Measurements from ENCODE around the gene GFOD1.
A peak's percentile ranks its signal among the peaks of the same experiment; 100 is the strongest.
"Not testable (repeated sequence)": the region's sequence is repeated elsewhere in the genome, so short reads cannot be mapped to it uniquely, and the experiment has no call there.

GFOD1 gene

DNA sequence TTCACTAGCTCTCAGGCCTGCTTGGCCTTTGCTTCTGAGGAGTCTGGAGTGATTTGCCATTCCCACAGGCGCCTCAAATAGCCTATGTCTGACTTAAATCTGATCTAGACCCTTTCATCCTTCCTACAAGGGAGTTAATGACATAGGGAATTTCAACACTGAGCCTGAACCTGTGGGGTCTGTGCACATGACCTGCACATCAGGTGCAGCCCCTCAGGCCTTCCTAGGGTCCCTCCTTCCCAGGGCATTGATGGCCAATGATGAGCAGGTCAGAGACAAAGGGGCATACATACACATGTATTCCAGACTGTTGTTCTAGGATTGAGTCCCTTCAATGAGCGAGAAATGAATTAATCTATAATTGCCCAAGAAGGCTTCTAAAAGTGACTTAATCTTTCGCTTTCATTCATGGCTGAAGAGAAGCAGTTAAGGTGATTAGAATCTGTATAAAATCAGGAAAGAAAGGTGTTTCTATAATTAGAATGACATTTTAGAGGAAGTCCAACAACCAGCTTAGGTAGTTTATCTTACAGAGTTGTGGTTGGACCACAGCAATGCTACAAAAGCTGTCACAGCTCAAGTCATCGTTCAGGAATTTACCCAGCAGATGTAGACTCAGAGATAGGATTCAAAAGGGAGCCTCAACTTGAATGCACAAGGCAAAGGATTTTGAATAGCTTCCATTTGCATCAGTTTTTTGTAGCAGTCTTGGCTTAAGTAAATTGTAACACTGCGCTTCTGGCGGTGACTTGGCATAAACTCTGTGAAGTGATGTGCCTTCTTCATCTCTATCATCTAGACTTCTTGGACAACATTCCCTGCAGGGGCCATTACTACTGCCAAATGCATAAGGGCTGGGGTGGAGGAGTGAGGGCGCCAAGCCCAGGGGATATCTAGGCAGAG is 132.1 kb downstream of the GFOD1 start:
- peak; percentile 94 for DNase-seq (ENCODE audit: low read depth in 2 of 2)

DNA sequence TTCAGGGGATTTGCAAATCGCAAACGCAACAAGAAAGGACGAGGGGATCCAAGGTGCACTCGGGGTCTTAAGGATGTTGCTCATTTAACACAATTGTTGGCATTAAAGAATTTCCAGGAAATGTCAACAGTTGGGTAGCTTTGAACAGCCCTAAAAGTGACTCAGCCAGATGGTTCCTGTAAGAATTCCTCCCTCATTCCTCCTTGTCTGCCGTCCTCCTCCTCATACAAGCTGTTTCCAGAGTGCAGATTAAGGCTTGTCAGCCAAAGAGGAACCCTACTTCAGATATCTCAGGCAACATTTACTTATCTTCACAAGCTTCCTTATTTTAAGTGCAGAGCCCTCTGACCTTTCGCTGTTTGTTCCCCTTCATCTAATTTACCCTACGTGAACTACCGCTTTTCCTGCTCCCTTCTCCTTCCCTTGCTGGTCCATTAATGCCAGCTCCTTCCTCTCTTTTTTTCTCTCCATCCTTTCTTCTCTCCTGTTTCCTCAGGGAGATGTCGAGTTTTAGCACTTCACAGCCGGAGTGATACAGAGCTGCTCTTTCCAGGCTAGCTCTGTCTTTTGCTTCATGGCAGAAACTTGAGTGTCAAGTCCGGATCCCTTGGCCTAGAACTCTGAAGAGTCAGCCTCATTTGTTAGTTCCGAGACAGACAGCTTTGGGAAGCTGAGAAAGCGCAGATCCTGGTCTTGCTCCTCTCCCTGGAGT is 132.9 kb downstream of the GFOD1 start:
- peak; percentile 55 to 63 for DNase-seq (ENCODE audit: low read depth in 2 of 2)

DNA sequence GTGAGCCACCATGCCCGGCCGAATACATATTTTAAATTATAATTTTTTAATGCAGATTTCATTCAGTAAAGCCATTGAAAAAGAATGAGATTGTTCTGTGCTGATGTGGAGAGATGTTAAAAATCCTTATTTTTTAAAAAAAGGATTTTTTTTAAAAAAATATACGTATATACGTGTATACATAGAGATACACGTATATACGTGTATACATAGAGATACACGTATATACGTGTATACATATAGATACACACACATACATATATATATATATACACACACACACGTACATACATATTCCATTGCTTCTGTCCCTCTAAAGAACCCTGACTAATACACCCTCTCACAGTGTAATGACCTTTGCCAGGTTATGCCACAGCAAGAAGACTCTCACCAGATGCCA is 135.2 kb downstream of the GFOD1 start:
- DNase-seq (ENCODE audit: low read depth in 2 of 2): no peak

DNA sequence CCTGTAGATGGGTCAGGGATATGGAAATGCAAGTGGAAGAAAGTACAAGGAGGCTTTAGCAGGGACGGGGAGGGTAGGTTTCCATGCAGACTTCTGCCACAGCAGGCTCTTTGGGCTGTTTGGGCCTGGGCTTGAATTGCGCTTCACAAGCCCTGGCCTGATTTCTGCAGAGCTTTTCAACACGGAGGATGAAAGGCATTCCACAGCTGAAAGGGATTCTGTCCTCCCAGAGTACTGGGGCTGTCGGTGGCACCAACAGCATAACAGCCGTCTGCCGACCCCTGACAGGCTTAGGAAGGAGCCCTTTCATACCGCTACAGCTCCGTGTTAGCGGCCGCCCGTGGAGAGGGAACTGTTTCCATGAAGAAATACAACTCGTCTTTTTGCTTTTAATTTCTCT is 136.1 kb downstream of the GFOD1 start:
- DNase-seq (ENCODE audit: low read depth in 2 of 2): no peak

DNA sequence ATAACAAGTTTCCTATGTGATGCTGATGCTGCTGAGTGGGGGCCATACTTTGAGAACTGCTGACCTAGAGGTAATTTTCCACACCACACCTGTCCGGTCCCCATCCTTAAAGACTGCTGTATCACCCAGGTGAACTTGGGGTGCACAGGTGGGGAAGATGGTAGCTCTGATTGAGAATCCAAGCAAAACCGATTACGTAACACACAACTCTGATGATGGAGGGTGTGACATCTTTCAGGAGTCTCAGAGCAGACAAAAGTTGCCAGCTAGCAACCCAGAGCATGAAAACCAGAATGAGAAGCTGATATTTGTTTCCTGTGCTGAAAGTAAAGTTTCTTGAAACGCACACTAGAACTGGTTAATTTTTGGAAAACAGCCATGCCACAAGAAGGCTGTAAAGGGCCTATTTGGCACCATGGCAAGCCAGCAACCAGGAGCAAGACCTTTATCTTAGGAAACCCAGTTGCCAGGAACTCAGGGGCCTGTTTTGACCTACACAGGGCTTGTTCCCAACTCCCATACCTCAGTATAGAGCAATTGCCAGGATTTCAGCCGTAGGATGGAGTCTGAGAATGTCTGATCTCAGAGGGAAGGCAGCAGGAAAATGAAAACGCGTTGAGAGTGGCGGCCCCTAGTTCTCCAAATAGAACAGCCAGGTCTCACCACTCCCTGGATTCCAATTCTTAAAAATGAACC is 137.4 kb downstream of the GFOD1 start:
- DNase-seq (ENCODE audit: low read depth in 2 of 2): no peak

DNA sequence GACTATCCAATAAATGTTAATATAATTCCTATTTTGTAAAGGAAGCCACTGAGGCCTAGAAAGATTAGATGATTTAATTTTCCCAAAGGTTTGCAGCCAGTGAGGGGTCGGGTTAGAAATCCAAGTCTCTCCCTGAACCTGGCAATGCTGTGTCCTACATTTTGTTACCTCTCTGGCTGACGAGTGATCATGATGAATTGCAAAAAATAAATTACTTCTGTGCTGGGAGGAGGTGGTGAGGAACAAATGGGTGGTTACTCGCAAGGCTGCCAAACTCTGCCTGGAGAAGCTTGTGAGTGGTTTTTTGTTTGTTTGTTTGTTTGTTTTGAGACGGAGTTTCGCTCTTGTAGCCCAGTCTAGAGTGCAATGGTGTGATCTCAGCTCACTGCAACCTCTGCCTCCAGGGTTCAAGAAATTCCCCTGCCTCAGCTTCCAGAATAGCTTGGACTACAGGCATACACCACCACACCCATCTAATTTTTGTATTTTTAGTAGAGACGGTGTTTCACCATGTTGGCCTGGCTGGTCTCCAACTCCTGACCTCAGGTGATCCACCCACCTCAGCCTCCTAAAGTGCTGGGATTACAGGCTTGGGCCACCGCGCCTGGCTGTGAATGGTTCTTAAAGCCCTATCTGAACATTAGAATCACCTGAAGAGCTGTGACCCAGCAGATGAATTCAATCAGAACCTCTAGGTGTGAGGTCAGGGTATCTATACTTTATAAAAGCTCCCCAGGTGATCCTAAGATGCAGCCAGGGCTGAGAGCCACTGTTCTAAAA is 138.9 kb downstream of the GFOD1 start:
- no peak for DNase-seq (ENCODE audit: low read depth in 2 of 2)

DNA sequence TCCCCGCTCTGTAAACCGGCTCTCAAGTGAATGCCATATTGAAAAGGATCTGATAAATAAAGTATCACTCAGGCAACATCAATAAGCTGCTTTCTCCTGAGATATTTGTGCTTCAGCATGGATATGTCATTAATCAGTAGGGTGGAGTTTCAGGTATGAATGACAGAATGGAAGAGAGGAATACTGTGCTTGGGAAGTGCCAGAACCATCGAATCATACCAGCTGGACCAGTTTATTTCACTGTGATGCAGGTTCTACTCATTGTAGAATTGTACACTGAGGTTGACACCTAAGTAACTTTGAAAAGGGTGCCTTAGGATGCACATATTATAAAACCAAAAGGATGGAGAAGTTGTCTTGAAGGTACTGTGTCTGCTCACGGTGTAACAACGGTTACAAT is 141.2 kb downstream of the GFOD1 start:
- DNase-seq (ENCODE audit: low read depth in 2 of 2): no peak

DNA sequence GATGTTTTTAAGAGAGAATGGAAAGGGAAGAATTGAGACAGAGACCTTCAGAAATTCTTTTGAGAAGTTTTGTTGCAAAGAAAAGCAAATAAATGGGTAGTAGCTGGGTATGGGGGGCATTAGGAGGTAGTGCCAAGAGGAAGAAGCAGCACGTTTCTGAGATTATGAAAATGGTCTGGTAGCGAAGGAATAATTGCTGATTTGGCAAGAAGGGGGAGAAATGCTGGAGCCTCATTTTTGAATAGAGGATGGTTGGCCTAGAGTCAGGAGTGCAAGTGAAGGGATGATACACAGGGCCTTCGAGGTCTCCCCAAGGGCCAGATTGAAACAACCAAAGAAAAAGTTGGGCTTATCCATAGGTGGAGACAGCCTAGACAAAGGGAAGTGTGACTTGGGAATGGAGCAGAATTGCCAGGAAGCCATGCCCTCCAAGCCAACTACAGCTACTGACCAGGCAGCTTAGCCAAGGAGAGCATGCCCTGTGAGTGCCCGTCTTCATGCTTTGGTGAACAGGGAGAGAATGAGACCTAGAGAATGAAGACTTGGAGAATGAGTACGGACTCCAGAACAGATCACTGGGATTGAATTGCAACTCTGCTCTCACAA is 144.9 kb downstream of the GFOD1 start:
- DNase-seq (ENCODE audit: low read depth in 2 of 2): no peak

DNA sequence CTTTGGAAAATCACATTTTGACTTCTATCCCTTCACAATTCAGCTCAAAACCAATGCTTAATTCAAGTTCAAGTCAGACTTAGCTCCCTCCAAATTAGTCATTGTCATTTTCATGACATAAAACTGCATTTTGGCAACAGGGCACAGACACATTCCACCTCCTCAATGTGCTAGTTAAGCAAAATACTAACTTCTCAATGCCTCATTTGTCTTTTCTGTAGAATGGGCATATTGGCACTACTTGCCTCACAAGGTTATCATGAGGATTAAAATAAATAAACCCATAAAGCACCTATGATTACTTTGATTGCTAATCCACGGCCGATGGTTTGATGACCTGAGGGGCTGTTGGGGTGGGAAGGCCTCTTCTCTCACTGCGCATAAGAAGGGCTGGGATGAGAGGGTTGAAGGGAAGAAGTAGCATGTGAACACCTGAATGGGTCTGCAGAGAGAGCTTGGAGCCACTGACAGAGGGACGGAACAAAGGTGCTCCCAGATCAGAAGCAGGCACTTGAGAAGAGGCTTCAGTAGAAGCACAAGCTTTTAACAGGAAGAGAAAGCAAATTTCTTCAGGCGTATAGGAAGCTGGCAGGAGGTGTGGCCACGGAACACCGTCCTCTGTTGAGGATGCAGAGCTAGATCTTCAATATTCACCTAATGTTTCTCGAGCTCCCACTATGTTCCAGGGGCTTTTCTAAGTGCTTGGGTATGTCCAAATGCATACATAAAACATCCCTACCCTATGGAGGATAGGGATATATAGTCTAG is 147.4 kb downstream of the GFOD1 start:
- DNase-seq (ENCODE audit: low read depth in 2 of 2): no peak

DNA sequence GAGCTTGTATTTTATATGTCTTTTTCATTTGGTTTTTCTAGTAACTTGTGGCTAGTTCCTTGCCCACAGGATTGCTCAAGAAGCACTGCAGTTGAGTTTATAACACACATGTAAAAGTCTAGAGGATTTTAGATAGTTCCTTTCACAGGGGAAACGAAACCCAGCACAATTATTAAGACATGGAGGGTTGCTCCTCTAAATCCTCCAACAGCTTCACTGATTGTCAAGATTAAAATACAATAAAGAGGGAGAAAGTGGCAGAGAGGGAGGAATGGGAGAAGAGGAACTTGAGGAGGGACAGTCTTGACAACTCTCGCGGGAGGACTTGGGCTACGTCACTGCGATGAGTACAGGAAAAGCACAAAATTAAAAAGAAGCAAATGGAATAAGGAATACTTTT is 149.4 kb downstream of the GFOD1 start:
- no peak for DNase-seq (ENCODE audit: low read depth in 2 of 2)

DNA sequence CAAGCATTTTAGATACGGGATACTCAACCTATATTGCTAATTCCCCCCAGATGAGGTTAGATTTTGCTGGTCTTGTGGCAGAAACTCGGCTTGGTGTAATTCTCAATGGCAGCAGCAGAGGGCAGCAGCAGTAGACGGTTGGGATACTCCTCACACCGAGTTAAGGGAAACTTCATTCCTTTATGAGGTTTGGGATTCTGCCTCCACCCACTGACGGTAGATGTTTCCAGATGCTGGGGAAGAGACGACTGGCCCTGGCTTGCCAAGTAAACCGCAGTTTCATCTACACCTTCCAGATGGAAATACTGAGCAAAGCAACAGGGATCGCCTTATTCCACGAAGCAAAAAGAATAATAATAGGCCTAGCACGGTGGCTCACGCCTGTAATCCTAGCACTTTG is 150.8 kb downstream of the GFOD1 start:
- peak; percentile 95 for DNase-seq (ENCODE audit: low read depth in 2 of 2)

DNA sequence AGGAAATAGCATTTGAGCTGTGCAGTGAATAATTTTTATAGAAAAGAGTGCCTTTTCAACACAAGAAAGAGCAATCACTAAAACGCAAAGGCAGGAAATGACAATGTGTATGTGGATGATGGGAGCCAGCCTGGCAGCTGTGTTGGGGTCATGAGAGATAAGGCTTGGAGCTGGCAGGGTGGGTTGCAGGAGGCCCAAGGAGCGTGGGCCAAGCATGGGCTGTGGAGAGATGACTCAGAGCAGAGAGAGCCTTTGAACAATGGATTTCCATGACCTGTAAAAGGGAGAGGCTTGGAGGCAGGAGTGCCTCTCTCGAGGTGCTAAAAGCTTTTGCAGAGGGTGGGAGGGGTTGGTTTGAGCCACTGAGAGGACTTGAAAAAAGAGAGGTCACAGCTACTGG is 152.4 kb downstream of the GFOD1 start:
- DNase-seq (ENCODE audit: low read depth in 2 of 2): no peak

DNA sequence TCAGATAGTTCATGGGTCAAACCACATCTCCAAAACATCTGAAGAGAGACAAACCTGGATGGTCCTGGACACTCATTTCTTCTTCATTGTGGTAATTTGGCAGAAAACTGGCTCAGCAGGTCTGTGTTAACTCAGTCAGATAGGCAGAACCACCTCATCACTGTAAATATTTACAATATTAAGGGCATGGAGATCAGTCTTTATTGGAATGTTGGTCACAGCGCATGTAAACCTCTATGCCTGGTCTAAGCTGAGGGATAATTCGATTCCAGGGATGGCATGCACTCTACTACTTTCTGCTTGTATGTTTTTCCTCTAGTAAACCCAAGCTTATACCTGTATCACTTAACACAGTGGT is 155.1 kb downstream of the GFOD1 start:
- DNase-seq (ENCODE audit: low read depth in 2 of 2): no peak

DNA sequence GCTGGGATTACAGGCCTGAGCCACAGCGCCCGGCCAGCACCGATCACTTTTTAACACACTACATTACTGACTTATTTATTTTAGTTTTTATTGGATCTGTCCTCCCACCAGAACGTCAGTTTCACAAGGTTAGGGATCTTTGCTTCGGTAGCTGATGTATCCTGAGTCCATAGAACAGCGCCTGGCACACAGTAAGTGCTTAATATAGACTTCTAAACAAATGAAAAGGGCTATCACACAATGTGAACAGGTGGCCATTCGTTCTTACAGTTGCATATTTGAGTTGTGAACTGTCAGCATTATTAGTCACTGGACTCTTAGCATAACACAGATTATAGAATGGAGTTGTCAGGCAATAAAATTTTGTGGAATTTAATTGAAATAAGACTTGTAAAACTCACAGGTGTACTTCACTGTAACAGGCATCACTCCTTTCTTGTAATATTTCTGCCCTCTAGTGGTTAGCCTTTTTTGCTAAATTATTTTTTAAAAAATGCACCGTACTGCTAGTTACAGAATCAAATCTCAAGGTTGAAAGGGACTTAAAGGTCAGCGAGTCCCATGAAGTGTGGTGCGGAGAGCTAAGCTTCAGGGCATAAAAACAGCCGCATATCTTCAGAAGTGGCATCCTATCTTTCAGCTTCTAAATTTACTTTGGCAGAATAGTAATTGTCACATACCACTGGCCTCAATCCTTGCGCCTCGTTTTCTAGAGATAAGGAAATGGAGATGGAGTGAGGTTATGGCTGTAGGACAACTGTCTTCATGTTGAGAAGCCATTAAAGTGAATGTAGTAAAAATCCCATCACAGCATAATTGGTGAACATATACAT is 155.7 kb downstream of the GFOD1 start:
- no peak for DNase-seq (ENCODE audit: low read depth in 2 of 2)

DNA sequence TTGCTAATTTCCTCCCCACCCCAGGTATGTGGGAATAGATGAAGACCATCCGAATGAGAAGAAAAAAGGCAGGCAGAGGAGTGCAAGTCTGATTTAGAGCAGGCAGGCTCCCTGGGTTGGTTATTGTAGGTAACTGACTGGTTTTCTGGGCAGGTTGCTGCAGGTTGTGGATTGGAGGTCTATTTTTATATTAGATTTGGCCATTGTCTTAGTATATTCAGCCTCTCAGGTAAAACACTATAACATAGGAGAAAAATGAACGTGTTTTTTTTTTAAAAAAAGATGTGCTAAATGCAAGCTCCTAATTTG is 158.6 kb downstream of the GFOD1 start:
- DNase-seq (ENCODE audit: low read depth in 2 of 2): no peak

DNA sequence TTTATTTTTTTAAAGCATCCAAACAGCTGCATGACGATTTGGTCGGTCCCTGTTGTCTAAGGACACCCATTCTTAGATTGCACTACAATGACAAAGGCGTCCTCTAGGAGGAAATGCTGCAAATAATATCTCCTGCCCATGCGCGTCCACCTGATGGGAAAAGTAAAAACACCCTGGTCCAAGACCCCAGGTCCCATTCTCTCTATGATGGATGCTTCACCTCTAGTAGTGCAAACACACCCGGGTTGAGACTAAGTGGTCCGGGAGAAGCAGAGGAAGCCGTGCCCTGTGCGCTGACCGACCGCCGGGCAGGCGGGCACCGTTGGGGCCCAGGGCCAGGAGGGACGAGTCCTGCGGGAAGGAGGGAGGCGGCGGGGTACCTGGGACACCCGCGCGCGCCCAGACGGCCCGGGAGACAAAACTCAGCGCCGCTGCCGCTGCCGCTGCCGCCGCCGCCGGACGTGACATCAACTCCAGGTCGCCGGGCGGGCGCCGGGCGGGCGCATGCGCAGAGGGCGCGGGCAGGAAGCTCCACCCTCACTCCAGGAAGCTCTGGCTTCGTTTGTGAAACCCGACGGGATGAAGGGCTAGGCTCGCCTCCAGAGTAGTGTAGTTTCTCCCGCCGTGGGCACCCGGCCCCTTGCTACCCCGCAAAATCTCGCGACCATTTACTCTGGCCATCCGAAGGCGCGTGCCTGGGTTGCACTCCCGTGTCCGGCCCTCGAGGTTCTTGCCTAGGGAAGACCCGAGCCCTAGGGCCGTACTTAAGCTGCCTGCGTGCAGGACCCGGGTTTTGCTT is 159.1 kb downstream of the GFOD1 start, which contains the start of gene TBC1D7:
TBC1D7 (minus strand) TSS at position 462 of the 799 bp plus-strand sequence. CDS start 1,639 bp downstream, outside the sequence.
- peak; percentile 74 to 78 for DNase-seq (ENCODE audit: low read depth in 2 of 2)

DNA sequence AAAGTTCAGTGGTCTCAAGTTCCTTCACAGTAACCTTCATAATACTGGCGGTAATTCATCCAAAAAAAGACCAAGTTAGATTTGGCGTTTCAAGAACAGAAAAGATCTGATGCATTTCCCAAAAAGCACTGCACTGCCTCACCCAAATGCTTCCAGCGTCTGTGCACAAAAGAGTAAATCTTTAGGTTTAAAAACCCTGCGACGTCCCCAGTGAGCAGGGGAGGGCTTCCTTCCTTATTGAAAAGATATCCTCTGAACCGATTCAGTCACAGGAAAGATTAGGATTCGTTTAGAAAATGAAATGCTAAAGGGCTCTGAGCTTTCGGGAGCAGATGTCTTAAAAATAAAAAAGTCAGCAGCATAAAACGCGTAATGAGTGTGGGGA is 159.7 kb downstream of the GFOD1 start:
- no peak for DNase-seq (ENCODE audit: low read depth in 2 of 2)

DNA sequence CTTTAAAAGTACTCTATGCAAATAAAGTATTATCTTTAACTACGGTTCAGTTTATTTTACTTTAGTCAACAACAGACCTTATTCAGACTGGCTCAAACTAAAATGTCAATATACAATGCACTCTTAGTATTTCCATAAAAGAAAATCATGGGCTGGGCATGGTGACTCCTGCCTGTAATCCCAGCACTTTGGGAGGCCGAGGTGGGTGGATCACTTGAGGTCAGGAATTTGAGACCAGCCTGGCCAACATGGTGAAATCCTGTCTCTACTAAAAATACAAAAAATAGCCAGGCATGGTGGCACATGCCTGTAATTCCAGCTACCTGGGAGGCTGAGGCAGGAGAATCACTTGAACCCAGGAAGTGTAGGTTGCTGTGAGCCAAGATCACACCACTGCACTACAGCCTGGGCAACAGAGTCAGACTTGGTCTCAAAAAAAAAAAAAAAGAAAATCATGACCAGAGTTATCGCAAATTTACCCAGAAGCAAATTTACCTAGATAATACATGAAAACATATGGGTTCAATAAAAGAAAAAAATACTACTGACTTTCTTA is 161.3 kb downstream of the GFOD1 start:
- DNase-seq (ENCODE audit: low read depth in 2 of 2): not testable (repeated sequence)

All from fibroblast of skin of left quadriceps (primary cell).